Activated T-helper 1 cell treated with anti-CD3 and anti-CD28 coated beads, Interleukin-2, amount 50 U/mL, for 16 hours (primary cell): ENCODE data around the gene SGMS1.
"Not testable (repeated sequence)": the region's sequence is repeated elsewhere in the genome, so short reads cannot be mapped to it uniquely, and the experiment has no call there.

Source experiments
- DNase-seq, 2 donors: peaks; one replicate each; pipeline ENCODE4 v3.0.0-alpha.2; 2020; ENCODE audit warnings: low read depth in 1 of 2, low spot score in 1 of 2

Gene SGMS1

GRCh38 chr10:50379616-50380015 lies 244.1 kb downstream of the SGMS1 start:
- no peak for DNase-seq

GRCh38 chr10:50375745-50376144 lies 248.0 kb downstream of the SGMS1 start:
- no peak for DNase-seq

DNA sequence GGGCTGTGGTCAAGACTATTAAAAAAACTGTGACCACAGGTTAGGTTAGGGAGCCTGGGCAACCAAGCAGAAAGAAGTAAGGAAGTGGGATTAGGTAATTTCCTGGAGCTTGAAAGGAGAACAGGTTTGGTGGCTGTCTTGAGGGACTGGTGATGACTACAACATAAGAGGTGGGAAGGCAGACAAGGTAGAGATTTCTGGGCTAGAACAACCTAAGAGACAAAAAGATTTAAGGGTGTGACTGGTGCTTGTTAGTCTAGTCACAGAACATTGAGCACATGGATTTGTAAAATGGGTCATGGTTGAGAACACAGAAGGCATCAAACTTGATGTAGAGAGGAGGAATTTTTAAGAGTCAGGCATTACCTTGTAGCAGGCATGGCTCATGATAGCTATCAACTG lies 248.7 kb downstream of the SGMS1 start:
- DNase-seq = no peak

- no peak for DNase-seq
These were observed 249.8 kb downstream of the SGMS1 start for GRCh38 chr10:50373821-50374501.

DNA sequence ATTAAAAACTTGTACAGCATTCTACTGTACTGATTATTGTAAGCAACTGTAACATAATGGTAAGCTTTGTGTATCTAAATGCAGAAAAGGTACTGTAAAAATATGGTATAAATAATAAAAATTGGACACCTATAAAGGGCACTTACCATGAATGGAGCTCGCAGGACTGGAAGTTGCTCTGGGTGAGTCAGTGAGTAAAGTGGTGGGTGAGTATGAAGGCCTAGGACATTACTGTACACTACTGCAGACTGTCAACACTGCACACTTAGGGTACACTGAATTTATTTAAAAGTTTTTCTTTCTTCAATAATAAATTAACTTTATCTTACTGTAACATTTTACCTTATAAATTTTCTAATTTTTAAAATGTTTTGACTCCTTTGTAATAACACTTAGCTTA lies 253.8 kb downstream of the SGMS1 start:
- no peak for DNase-seq

- no peak for DNase-seq
These were observed 256.0 kb downstream of the SGMS1 start for GRCh38 chr10:50367732-50368131.

DNA sequence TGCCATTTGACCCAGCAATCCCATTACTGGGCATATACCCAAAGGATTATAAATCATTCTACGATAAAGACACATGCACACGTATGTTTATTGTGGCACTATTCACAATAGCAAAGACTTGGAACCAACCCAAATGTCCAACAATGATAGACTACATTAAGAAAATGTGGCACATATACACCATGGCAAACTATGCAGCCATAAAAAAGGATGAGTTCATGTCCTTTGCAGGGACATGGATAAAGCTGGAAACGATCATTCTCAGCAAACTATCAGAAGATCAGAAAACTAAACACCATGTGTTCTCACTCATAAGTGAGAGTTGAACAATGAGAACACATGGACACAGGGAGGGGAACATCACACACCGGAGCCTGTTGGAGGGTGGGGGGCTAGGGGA lies 257.3 kb downstream of the SGMS1 start:
- not testable (repeated sequence) for DNase-seq

GRCh38 chr10:50364730-50365129 lies 259.0 kb downstream of the SGMS1 start:
- not testable (repeated sequence) for DNase-seq

DNA sequence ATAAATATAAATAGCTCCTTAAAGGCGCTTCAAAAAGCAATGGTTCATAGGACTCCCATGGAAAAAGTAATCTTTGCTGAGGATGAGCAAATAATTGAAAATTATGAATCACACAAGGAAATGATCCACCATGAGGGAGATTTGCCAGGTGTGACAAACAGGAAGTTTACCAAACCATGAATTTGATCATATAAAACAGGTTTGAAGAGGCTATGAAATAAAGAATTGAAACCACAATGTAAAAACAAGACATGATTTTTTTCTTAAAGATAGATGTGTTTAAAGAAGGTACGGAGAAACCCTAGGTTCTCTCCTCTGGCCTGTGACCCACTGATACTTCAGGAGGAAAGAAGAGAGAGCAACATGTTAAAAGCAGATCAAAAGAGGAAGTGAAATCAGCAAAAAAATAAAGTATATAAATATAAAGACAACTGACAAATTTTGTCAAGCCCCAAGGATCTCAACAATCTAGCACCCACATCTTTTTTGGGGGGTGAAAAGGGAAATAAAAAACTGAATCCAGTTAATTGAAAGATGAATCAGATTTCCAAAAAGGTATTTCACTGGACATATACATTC lies 261.1 kb downstream of the SGMS1 start:
- no peak for DNase-seq

DNA sequence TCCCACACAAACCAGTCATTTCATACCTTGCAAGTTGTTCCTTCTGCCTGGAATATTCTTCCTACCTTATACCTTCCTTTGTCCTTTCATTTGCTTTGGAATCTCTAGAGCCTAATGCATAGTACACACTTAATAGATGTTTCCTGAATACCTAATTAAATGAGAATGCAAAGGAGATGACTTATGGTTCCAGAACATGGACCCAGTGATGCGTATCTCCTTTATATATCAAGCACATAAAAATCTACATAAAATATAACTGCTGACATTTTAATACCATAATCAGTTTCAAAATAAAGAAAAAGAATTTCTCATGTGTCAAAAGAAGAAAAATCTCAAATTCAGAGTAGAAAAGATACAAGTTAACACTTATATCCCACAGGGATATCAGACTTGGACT lies 261.8 kb downstream of the SGMS1 start:
- DNase-seq = no peak

DNA sequence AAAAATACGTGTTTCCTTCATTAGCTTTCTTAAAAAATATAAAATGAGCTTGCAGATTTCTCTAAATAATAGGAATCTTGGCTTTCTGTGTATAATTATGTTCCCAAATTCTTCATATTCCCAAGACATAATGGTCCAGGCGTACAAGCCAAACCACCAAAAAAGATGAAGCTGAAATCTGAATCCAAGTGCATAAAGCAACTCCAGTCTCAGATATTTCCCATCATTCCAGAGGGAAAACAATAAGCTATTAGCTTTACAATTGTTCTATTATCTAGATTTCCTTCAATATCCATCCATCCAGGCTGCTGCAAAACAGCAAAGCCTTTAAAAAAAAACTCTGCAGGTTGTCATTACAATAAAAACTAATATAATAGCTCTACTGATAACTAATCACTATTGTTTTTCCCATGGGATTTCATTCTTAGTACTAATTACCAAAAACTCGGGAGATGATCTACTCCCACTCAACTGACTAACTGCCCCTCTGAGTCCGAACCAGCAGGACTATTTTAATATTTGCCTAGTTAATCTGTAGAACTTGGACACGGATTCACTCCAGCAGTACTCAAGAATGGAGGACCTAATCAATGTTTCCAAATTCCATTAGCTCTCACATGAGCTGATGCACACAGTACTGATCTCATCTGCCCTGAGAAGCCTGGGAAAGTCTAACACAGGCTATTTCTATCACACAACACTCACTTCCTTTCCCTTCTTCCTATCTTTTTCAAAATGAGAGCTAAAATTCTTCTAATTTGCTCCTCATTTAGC lies 263.5 kb downstream of the SGMS1 start:
- no peak for DNase-seq

DNA sequence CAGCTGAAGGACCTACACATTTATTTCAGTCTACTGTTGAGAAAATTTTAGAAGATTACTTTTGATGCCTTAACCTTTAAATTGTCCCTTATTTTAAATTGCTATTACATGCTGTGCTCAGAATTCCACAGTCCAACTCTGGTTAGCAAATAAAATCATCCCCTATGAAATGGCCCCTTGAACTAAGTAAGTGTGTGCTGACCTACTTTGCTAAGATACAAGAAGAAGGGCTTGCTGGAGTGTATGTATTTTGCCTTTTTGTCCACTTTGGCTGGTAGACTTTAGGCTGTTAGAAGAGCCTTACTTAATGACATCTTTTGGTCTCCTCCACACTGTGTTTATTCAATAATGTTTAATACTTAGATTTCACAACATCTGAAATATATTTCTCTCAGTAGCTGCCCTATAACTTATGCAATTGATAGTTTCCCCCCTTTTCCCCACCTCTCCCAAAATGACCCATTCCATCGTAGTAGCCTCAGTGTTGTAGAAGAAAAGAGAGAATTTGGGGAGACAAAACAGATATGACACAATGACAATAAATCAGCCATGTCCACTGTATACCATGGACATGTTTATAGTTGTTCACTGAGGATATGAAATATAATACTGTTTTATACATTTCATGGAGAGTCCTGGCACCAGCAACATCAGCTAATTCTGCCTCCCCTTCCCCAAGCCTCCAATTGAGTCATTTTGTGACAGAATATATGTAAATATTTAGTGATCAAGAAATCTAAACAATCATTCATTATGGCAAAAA lies 264.6 kb downstream of the SGMS1 start:
- DNase-seq = no peak

- no peak for DNase-seq
These were observed 265.3 kb downstream of the SGMS1 start for GRCh38 chr10:50358411-50358810.

DNA sequence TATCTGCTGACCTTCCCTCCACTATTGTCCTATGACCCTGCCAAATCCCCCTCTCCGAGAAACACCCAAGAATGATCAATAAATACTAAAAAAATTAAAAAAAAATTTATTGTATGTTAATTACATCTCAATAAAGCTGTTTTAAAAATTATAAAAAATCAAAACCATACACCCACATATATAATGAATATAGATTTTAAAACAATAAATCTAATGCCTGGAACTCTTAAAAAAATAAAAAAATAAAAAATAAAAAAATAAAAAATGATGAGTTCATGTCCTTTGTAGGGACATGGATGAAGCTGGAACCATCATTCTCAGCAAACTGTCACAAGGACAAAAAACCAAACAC lies 267.3 kb downstream of the SGMS1 start:
- DNase-seq = not testable (repeated sequence)

DNA sequence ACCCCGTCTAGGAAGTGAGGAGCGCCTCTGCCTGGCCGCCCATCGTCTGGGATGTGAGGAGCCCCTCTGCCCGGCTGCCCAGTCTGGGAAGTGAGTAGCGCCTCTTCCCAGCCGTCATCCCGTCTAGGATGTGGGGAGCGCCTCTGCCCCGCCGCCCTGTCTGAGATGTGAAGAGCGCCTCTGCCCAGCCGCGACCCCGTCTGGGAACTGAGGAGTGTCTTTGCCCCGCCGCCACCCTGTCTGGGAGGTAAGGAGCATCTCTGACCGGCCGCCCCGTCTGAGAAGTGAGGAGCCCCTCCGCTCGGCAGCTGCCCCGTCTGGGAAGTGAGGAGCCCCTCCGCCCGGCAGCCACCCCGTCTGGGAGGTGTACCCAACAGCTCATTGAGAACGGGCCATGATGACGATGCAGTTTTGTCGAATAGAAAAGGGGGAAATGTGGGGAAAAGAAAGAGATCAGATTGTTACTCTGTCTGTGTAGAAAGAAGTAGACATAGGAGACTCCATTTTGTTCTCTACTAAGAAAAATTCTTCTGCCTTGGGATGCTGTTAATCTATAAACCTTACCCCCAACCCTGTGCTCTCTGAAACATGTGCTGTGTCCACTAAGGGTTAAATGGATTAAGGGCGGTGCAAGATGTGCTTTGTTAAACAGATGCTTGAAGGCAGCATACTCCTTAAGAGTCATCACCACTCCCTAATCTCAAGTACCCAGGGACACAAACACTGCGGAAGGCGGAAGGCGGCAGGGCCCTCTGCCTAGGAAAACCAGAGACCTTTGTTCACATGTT lies 267.9 kb downstream of the SGMS1 start:
- not testable (repeated sequence) for DNase-seq

- DNase-seq = no peak
These were observed 272.1 kb downstream of the SGMS1 start for GRCh38 chr10:50351483-50352146.

GRCh38 chr10:50350366-50350765 lies 273.4 kb downstream of the SGMS1 start:
- DNase-seq = no peak

DNA sequence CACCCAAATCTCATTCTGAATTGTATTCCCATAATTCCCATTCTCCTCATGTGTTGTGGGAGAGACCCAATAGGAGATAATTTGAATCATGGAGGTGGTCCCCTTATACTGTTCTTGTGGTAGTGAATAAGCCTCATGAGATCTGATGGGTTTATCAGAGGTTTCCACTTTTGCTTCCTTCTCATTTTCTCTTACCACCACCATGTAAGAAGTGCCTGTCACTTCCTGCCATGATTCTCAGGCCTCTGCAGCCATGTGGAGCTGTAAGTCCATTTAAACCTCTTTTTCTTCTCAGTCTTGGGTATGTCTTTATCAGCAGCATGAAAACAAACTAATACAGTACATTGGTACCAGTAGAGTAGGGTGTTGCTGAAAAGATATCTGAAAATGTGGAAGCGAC lies 274.2 kb downstream of the SGMS1 start:
- DNase-seq = no peak

DNA sequence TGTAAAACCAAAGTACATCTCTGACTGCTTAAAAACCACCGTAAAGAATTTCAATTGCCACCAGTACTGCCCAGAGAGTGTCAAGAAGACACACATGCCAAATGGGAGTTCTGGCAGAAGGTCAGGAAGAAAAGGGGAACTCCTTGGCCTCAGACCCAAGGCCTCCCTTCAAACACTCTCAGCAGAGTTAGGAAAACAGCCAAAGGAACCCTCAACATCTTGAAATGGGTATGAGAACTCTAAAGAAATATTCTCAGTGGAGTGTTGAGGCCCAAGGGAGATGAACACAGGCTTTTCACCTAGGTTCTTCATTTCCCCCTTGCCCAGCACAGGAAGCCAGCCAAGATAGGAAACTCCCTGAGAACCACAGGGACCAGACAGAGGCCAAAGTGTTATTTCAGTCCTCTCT lies 276.4 kb downstream of the SGMS1 start:
- DNase-seq = no peak

GRCh38 chr10:50346942-50347341 lies 276.8 kb downstream of the SGMS1 start:
- DNase-seq = no peak
